Endodermal cell (in vitro differentiated cells): Measurements from ENCODE around the gene SIGMAR1. TPM values are rescaled to one million over a fixed set of nuclear protein-coding genes. Genes with fewer than 3 reads are reported as not detected.

Experiments used
- DNase-seq: peaks from one replicate; pipeline ENCODE4 v3.0.0-alpha.2; 2017
- H3K27ac ChIP-seq: 2 replicates; pipeline ENCODE4 v1.5.1; 2013; ENCODE audit warnings: mild to moderate bottlenecking, low read depth, low read length, moderate library complexity
- H3K27me3 ChIP-seq: 2 replicates; pipeline ENCODE4 v1.6.1; 2013; ENCODE audit warnings: mild to moderate bottlenecking, low read length, moderate library complexity; ENCODE audit not compliant: insufficient read depth, control insufficient read depth, poor library complexity, severe bottlenecking
- H3K36me3 ChIP-seq: 2 replicates; pipeline ENCODE4 v1.7.0; 2013; ENCODE audit warnings: mild to moderate bottlenecking, low read length, moderate library complexity; ENCODE audit not compliant: control insufficient read depth, insufficient read depth
- H3K4me1 ChIP-seq: one replicate; pipeline ENCODE4 v1.7.0; 2013; ENCODE audit warnings: low read length; ENCODE audit not compliant: control insufficient read depth, insufficient read depth
- H3K4me3 ChIP-seq: 2 replicates; pipeline ENCODE4 v1.5.1; 2013; ENCODE audit warnings: mild to moderate bottlenecking, low read length, moderate library complexity
- H3K9ac ChIP-seq: 2 replicates; pipeline ENCODE4 v1.6.1; 2013; ENCODE audit warnings: mild to moderate bottlenecking, low read length, moderate library complexity; ENCODE audit not compliant: poor library complexity, severe bottlenecking; ENCODE audit errors: extremely low read depth
- H3K9me3 ChIP-seq: 2 replicates; pipeline ENCODE4 v1.6.1; 2013; ENCODE audit warnings: mild to moderate bottlenecking, low read length, moderate library complexity; ENCODE audit not compliant: control insufficient read depth
- H3K27ac Mint-ChIP-seq: 2 replicates; pipeline ENCODE4 v1.8.0; 2020; ENCODE audit warnings: mixed read lengths
- H3K27me3 Mint-ChIP-seq: 2 replicates; pipeline ENCODE4 v1.8.0; 2021; ENCODE audit warnings: mild to moderate bottlenecking, mixed read lengths; ENCODE audit not compliant: insufficient read depth
- H3K36me3 Mint-ChIP-seq: 2 replicates; pipeline ENCODE4 v1.8.0; 2020; ENCODE audit warnings: low read depth, mixed read lengths
- H3K4me1 Mint-ChIP-seq: 2 replicates; pipeline ENCODE4 v1.8.0; 2020; ENCODE audit warnings: mixed read lengths
- H3K4me3 Mint-ChIP-seq: 2 replicates; pipeline ENCODE4 v1.8.0; 2020; ENCODE audit warnings: mild to moderate bottlenecking, moderate library complexity, mixed read lengths
- H3K9me3 Mint-ChIP-seq: 2 replicates; pipeline ENCODE4 v1.8.0; 2020; ENCODE audit warnings: mild to moderate bottlenecking, mixed read lengths
- WGBS, 2 experiments: methylation state at CpG; one replicate each; pipeline versions ENCODE4 v1.1.5 to v1.1.7; 2013; ENCODE audit warnings: missing lambda C conversion rate in 2 of 2, mixed read lengths in 1 of 2; ENCODE audit not compliant: insufficient coverage in 1 of 2, insufficient read length in 1 of 2; 5-methylcytosine and 5-hydroxymethylcytosine counted together
- total RNA-seq, 2 donors: library from RNA; stranded (reverse); fragmentation: NEBNext Ultra II Directional in 1 of 2; extraction: Animal tissue kit (Norgen Biotek cat#: 25700) in 1 of 2; gene quantifications; 2 replicates in 1 of 2; 3 replicates in 1 of 2; pipeline ENCODE4 v1.2.1, GENCODE V29; 2021
- TF ChIP-seq, protein P1 (sequence below): fragments of 200-600 bp; sonication (generic); conservative IDR thresholded peaks from 2 replicates; pipeline ENCODE4 v1.5.0; 2021; ENCODE audit warnings: antibody characterized with exemption, mild to moderate bottlenecking

Gene SIGMAR1
- total RNA-seq, 2 donors from 2014 or later, result 49.1 to 49.4 TPM

DNA sequence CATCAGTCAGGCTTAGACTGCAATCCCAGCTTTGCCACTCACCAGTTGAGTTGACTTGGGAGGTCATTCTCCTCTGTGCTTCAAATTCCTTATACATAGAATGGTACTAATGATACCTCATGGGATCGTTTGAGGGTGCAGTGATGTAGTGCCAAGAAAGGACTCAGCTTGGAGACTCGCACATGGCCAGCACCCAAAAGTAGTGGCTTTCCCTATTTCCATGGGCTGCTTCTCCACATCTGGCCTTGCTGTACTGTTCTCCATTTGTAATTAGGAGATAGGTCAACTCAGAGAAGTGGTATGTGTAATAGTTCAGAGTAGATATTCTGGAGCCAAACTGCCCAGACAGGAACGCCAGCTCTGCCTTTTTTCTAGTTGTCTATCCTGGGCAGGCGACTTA is 48.0 kb upstream of the SIGMAR1 start:
- Histone ChIP-seq H3K27ac (no peak overlapping the region), H3K4me1 (no peaks in the 10 kb centered on the region), H3K36me3 (no peaks in the 10 kb centered on the region), H3K9ac (no peak overlapping the region), H3K4me3 (no peak overlapping the region), H3K27me3 (no peaks in the 10 kb centered on the region), H3K9me3 (no peaks in the 10 kb centered on the region)
- Mint-ChIP-seq H3K36me3 (peaks cover 7% of the 10 kb centered on the region), H3K4me1 (no peaks in the 10 kb centered on the region), H3K27me3 (peaks cover 4% of the 10 kb centered on the region), H3K9me3 (no peaks in the 10 kb centered on the region), H3K4me3 (no peak overlapping the region), H3K27ac (no peak overlapping the region)
- no peak for DNase-seq
- 91 to 92% methylated on average over 4 of the region's 4 CpGs for WGBS, 2 experiments
- TF ChIP-seq, protein P1, sequence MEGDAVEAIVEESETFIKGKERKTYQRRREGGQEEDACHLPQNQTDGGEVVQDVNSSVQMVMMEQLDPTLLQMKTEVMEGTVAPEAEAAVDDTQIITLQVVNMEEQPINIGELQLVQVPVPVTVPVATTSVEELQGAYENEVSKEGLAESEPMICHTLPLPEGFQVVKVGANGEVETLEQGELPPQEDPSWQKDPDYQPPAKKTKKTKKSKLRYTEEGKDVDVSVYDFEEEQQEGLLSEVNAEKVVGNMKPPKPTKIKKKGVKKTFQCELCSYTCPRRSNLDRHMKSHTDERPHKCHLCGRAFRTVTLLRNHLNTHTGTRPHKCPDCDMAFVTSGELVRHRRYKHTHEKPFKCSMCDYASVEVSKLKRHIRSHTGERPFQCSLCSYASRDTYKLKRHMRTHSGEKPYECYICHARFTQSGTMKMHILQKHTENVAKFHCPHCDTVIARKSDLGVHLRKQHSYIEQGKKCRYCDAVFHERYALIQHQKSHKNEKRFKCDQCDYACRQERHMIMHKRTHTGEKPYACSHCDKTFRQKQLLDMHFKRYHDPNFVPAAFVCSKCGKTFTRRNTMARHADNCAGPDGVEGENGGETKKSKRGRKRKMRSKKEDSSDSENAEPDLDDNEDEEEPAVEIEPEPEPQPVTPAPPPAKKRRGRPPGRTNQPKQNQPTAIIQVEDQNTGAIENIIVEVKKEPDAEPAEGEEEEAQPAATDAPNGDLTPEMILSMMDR, result no peak

DNA sequence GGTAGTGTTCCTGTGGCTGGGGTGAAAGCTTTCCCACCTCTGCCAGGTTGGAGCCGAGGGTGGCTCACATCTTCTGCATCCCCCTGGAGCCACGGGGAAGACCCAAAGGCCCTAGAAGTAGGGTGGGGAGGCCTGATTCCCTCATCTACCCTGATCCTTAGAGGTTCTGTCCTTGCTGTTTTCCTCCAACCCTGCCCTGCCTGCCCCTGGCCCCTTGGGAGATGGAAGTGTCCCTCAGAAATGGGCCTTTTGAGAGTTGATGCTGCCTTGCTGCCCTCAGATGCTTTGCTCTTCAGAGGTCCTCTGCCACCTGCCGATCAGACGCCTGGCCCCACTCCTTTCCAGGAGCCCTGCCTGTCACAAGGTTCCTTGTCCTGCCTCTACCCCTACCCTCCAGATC is 47.2 kb upstream of the SIGMAR1 start:
- Mint-ChIP-seq H3K36me3 (peaks cover 7% of the 10 kb centered on the region), H3K4me3 (no peak overlapping the region), H3K27ac (no peak overlapping the region), H3K27me3 (peaks cover 4% of the 10 kb centered on the region), H3K9me3 (no peaks in the 10 kb centered on the region), H3K4me1 (no peaks in the 10 kb centered on the region)
- Histone ChIP-seq H3K36me3 (no peaks in the 10 kb centered on the region), H3K27me3 (no peaks in the 10 kb centered on the region), H3K4me3 (no peak overlapping the region), H3K9me3 (no peaks in the 10 kb centered on the region), H3K9ac (no peak overlapping the region), H3K4me1 (no peaks in the 10 kb centered on the region), H3K27ac (no peak overlapping the region)
- whole genome bisulfite sequencing, 2 experiments, result 94 to 96% methylated on average over 2 to 4 of the region's 4 CpGs
- no peak for DNase-seq
- TF ChIP-seq, protein P1, result no peak

DNA sequence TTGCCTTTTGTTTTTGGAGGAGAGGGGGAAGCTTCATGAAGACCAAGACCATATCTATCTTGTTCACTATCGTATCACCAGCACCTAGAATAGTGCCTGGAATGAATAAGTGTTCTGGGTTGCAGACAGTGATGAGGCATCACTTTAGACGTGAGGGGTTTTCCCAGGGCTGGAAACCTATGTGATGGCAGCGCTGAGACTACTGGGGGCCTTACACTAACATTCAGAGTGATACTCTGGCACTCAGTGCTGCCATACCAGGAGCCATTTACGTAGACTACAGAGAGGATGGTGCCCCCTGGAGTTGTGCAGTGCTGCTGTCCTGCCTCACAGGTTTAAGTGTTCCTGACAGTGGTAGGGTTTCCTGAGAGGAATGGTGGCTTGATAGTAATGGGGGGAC is 46.6 kb upstream of the SIGMAR1 start:
- Mint-ChIP-seq H3K4me1 (no peaks in the 10 kb centered on the region), H3K4me3 (no peak overlapping the region), H3K27ac (no peak overlapping the region), H3K9me3 (no peaks in the 10 kb centered on the region), H3K36me3 (peaks cover 8% of the 10 kb centered on the region), H3K27me3 (peaks cover 4% of the 10 kb centered on the region)
- H3K27ac ChIP-seq, result no peak overlapping the region
- no peak for DNase-seq
- no peaks in the 10 kb centered on the region for H3K36me3 ChIP-seq
- no peak overlapping the region for H3K4me3 ChIP-seq
- no peak overlapping the region for H3K9ac ChIP-seq
- WGBS, 2 experiments, result 86 to 100% methylated on average over 3 to 4 of the region's 4 CpGs
- TF ChIP-seq, protein P1, result no peak
- H3K27me3 ChIP-seq, result no peaks in the 10 kb centered on the region
- H3K9me3 ChIP-seq, result no peaks in the 10 kb centered on the region
- H3K4me1 ChIP-seq, result no peaks in the 10 kb centered on the region
